Erythroblast (primary cell): ENCODE measurements around the gene RIOK3.

ENCODE experiments used
- GATA1 ChIP-seq: IDR thresholded peaks from 2 replicates; pipeline ENCODE4 v1.6.1; 2011; ENCODE audit warnings: low read depth, mild to moderate bottlenecking, control low read depth, low read length, moderate library complexity
- POLR2A ChIP-seq: IDR thresholded peaks from 2 replicates; pipeline ENCODE4 v1.6.1; 2011; ENCODE audit warnings: mild to moderate bottlenecking, low read length

DNA sequence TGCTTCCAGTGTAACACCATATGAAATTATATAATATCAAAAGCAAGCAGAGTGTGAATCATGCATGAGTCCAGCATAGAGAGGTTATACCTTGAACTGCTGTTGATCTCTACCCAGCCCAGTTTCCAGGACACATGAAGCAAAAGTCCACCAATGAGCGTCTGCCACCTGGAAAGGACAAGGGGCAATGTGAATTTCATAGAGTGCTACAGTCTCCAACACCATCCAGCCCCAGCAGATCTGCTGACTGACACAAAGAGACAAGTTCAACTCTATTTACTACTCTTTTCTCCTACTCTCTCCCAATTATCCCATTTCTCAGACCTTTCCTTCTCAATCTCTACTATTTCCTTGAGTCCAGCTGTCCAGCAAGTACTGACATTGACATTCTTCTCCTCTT lies 31.8 kb upstream of the RIOK3 start:
- TF ChIP-seq POLR2A (no peak), GATA1 (no peak)
